HG02840 (cell line): Measurements from ENCODE around the gene CASK.

ENCODE experiments used
- ATAC-seq: cut with Tn5 transposase; IDR thresholded peaks from one replicate; pipeline ENCODE4 v1.9.1; 2021; ENCODE audit warnings: mild to moderate bottlenecking, moderate library complexity, moderate number of reproducible peaks; ENCODE audit not compliant: unreplicated experiment, low FRiP score

The CASK gene

DNA sequence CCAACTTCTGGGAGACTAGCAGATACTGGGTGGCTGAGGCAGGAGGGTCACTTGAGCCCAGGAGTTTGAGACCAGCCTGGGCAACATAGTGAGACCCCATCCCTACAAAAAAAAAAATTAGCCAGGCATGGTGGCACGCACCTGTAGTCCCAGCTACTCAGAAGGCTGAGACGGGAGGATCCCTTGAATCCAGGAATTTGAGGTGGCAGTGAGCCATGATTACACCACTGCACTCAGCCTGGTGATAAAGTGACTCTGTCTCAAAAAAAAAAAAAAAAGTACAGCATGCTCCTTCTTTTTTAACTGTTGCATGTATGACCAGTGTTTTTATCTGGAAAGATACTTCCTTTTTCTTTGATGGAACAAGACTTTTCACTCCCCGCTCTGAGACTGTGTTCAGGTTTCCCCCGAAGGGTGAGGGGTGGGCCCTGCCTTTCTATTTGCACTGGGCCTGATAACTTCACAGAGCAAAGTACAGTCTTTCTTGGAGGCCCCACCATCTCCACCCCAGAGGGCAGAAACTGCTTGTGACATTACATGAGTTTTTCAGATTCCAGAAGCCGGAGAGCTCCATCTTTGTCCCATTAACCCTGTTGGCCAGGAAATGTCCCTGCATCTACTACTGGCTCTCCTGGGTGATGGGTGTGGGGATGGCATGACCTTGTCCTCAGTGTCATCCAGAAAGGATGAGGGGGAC is 441.1 kb downstream of the CASK start:
- no peak for ATAC-seq

DNA sequence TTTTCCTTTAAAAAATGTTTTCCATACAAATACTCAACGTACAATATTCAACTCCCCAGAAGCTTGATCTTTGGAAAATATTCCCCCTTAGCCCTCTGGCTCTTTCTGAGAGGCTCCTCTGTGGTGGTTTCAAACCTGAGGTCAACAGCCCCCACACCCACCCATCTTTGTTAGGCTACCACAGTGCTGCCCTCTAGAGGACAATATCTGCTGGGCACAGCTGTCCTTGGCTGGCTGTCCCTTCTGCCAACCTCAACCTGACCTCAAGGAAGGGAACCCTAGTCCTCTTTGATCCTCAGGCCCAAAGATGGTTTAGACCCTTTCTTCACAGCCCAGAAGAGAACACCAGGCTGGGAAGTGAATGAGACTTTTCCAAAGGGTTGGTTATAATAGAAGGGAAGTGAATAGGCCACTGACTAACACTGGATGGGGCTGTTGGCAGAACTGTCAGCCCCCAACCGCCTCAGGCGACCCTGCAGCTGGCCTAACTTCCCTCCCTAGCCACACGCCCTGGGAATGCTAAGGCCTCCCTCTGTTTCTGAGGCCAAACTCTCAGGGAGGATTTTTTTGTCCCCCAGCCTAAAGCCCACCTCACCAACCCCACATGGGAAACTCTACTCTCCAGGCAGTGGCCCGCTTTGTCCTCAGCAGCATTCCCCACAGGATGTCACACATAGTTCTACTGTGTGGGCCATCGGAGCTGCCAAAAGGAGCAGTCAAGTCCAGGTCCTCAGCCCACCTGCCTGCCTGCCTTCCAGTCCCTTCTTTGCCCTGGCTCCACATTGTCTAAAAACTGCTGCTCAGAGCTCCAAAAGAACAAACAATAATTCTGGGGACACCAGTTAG is 441.9 kb downstream of the CASK start:
- ATAC-seq = no peak

DNA sequence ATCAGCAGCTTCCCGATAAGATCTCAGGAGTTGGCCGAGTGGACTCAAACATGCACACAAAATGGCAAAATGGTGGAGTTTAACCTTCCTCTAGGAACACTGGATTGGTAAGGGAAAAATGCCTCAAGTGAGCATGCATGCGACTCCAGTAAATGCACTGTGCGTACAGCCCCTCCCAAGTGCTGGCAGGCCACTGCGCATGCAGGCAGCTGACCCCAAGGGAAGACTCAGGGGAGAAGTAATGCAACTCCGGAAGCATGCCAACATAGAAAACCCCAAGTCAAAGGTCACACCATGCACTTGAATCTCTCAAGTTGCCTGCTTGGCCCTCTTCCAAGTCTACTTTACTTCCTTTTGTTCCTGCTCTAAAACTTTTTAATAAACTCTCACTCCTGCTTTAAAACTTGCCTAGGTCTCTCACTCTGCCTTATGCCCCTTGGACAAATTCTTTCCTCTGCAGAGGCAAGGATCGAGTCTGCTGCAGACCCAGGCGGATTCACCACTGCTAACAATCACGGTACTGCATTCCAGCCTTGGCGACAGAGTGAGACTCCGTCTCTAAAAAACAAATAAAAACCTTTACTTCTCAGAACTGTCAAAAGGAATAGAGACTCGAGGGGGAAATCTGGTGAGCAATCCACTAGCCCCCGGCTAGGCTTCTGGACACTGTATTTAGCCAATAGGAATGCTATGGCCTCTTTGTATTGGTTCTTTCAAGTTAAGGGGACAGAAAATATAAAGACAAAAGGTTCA is 442.7 kb downstream of the CASK start:
- ATAC-seq = no peak

DNA sequence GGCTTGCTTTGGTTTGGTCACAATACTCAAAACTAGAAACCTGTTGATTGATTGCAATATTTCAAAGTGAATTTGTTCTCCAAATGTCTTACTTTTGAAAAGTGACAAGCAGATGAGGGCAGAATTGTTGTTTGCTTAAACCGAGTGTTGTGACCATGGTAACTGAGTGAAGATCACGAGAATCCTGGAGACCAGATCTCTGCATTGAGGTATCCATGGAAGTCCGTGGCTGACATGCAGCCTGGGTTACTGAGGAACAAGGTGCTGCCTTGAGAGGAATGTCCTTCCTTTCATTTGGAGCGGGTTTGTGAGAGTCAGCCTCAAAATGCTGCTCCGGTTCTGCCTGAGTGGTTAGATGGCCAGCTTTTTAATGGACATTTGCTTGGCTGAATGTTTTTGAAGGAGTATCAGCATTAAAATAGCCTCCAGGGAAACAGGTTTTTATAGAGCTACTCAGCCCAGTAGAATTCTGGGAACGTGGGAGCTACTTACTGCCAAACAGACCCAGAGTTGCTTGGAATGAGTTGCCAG is 444.9 kb downstream of the CASK start:
- ATAC-seq = no peak

DNA sequence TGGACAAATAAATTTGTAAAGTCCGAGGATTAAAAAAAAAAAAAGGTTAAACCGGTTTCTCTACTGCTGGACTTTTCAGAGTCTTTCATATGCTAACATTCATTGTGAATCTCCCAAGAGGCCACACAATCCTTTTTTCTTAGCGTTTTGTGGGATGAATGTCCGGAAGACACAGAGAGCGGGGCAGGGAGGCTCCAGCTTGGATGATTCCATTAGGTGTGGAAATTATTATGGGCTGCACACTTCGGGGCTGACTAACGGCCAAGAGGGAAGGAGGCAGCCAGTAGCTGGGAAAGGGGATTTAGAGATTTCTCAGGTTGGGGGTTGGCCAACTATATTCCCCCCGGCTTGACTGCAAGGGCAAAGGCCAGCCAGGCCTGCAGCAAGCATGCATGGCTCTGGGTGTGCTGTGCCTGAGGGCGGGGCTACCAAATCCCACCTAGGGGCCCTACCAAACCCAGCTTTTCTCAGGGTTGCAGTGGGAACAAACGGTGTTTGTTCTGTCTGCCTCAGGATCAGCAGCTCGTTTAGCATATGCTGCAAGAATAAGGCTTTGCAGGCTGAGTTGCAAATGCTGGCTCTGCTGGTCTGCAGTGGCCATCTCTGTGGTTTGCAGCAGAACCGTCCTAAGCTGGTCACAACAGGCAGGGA is 447.6 kb downstream of the CASK start:
- no peak for ATAC-seq

DNA sequence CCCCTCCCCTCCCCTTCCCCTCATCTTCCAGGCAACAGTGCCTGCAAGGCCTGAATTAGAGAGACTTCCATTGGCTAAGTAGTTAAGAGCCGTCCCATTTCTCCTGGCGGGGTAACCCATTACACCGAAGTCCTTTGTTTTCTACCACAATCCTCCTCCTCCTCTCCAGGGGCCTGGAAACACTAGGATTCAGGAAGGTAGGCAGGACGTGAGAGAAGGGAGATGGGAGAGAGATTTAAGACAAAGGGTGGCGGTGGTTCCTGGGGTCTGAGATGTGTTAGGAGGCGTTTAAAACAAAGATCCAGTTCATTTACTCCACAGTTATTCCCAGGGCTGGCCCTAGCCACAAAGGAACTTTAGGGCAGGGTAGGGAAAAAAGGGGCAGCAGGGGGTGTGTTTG is 448.2 kb downstream of the CASK start:
- ATAC-seq = no peak

DNA sequence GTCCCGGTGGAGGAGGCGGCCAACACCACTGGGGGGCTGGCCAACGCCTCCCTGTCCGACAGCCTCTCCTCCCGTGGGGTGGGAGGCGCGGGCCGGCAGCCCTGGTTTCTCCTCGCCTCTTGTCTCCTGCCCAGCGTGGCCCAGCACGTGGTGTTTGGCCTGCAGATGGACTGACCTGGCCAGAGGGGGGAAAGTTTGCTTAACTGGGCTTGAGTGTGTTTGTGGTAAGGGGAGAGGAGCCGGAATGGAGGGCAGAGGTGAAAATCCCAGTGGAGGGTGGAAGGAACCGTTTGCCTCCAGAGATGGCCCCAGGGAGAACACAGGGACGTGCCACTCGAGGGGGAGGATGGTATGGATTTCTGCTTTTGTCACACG is 448.6 kb downstream of the CASK start:
- no peak for ATAC-seq

DNA sequence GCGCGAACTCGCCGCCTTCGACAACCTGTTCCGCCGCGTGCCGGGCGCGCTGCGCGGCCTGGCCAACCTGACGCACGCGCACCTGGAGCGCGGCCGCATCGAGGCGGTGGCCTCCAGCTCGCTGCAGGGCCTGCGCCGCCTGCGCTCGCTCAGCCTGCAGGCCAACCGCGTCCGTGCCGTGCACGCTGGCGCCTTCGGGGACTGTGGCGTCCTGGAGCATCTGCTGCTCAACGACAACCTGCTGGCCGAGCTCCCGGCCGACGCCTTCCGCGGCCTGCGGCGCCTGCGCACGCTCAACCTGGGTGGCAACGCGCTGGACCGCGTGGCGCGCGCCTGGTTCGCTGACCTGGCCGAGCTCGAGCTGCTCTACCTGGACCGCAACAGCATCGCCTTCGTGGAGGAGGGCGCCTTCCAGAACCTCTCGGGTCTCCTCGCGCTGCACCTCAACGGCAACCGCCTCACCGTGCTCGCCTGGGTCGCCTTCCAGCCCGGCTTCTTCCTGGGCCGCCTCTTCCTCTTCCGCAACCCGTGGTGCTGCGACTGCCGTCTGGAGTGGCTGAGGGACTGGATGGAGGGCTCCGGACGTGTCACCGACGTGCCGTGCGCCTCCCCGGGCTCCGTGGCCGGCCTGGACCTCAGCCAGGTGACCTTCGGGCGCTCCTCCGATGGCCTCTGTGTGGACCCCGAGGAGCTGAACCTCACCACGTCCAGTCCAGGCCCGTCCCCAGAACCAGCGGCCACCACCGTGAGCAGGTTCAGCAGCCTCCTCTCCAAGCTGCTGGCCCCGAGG is 449.2 kb downstream of the CASK start:
- no peak for ATAC-seq

DNA sequence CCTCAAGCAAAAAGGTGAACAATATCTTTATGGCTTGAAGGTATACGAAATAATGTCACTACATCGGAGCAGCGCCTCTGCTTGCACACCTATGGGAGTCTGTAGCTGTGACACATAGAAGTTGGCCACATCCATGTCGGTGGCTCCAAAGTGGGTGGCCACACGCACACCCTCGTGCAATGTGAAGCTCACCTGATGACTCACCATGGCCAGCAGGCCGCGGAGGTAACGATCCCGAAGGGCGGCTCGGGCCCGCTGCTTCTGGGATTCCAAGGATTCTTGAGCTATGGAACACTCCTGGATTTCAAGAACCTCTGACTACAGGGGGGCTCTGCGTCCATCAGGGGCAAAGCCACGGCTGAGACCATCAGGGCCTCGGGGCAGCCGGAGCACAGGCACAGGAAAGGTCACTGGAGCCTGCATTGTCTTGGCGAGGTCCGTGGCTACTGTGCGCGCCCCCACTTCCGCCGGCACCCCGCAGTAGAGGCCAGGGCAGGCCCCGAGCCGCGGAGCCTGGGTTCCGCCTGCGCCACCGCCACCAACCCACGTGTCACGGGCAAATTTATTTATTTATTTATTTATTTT is 451.0 kb downstream of the CASK start:
- ATAC-seq = no peak

DNA sequence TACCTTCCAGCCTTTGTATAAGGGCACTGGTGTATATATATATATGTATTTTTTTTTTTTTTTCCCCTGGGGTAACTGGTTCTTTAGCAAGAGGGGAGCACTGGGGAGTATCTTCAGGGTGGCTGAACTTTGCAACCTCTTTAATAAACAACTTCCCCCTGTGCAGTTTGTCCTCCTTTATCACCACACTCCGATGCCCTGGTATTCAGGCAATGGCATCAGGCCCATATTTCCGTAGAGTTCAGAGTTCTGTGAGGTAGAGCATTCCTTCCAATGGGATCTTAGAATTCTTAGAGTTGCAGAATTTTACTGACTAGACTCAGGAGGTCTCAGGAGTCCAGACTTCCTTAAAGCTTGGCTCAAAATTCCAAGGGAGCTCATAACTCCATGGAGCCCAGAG is 451.6 kb downstream of the CASK start:
- no peak for ATAC-seq

DNA sequence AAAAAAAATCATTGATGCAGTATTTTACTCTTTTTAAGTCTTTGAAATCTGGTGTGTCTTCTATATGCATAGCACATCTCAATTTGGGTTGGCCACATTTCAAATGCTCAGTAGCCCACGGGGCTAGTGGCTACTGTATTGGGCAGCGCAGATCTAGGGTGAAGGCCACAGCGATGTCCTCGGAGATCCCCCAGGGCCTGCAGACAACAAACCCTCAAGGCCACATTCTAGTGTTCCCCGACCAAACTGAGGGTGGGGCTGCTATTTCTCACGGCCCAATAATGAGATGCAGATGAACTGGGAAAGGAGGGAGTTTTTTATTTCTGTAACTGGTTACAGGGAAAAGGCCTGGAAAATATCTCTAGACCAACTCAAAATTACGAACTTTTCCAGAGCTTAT is 452.6 kb downstream of the CASK start:
- no peak for ATAC-seq

DNA sequence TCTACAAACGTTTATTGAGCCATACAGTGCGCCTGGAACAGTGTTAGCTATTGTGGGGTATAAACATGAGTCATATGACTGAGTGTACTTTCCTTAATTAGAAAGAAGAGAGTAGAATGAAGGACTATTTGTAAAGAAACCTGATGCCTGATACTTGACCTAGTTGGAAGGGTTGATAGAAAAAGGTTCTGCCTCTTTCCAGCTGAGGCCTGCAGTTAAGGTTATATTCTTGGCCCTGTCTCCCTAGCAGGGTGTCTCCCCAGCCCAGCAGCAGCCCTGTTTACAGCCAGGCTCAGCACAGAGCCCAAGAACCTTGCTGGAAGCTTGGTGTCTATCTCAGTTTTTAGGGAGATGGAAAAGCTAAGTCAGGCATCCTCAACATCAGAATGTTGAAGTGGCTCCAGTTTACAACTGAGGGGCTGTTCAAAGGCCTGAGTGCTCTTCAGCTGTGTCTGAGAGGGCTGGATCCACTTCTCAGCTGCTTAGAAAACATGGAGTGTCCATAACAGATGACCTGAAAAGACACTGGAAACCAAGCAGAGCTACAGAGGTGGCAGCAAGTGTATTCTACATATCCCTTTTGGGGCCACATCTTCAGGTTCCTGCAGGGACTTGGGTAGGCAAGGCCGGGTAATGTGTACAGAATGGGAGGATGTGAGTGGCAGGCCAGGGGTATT is 454.6 kb downstream of the CASK start:
- no peak for ATAC-seq
